Neural progenitor cell (in vitro differentiated cells): Measurements from ENCODE around the gene CAPN10. TPM values are rescaled to one million over a fixed set of nuclear protein-coding genes. Genes with fewer than 3 reads are reported as not detected.

Experiments
- DNase-seq: peaks from one replicate; pipeline ENCODE4 v3.0.0-alpha.2; 2016; ENCODE audit warnings: low spot score
- H2AFZ ChIP-seq: fragments of 200-600 bp; sonication (generic); replicated peaks from 2 replicates; pipeline ENCODE4 v1.6.1; 2016; ENCODE audit warnings: antibody characterized with exemption
- H3F3A ChIP-seq: fragments of 200-600 bp; sonication (generic); 2 replicates; pipeline ENCODE4 v1.6.1; 2016; ENCODE audit warnings: antibody characterized with exemption, low read depth
- H3K27ac ChIP-seq: fragments of 200-600 bp; sonication (generic); 2 replicates; pipeline ENCODE4 v1.5.1; 2016; ENCODE audit warnings: mild to moderate bottlenecking
- H3K27me3 ChIP-seq: fragments of 200-600 bp; sonication (generic); 2 replicates; pipeline ENCODE4 v1.6.1; 2016; ENCODE audit warnings: mild to moderate bottlenecking, moderate library complexity
- H3K36me3 ChIP-seq: fragments of 200-600 bp; sonication (generic); 2 replicates; pipeline ENCODE4 v1.5.1; 2016
- H3K4me1 ChIP-seq: fragments of 200-600 bp; sonication (generic); 2 replicates; pipeline ENCODE4 v1.6.1; 2016; ENCODE audit warnings: mixed run types
- H3K4me2 ChIP-seq: fragments of 200-600 bp; sonication (generic); 2 replicates; pipeline ENCODE4 v1.6.1; 2016
- H3K4me3 ChIP-seq: fragments of 200-600 bp; sonication (generic); 2 replicates; pipeline ENCODE4 v1.5.1; 2016
- H3K79me2 ChIP-seq: fragments of 200-600 bp; sonication (generic); 2 replicates; pipeline ENCODE4 v1.6.1; 2016; ENCODE audit warnings: low read depth
- H3K9ac ChIP-seq: fragments of 200-600 bp; sonication (generic); 2 replicates; pipeline ENCODE4 v1.6.1; 2016
- H3K9me3 ChIP-seq: fragments of 200-600 bp; sonication (generic); 2 replicates; pipeline ENCODE4 v1.5.1; 2016; ENCODE audit warnings: low read depth
- H4K20me1 ChIP-seq: fragments of 200-600 bp; sonication (generic); 2 replicates; pipeline ENCODE4 v1.6.1; 2016; ENCODE audit warnings: low read depth
- H3K27ac Mint-ChIP-seq: 3 replicates; pipeline ENCODE4 v1.8.0; 2021; ENCODE audit warnings: mixed read lengths
- H3K27me3 Mint-ChIP-seq: 2 replicates; pipeline ENCODE4 v1.8.0; 2022; ENCODE audit warnings: low read depth, mild to moderate bottlenecking, inconsistent platforms, moderate library complexity, mixed read lengths; ENCODE audit not compliant: insufficient read depth
- H3K36me3 Mint-ChIP-seq: 3 replicates; pipeline ENCODE4 v1.8.0; 2021; ENCODE audit warnings: mixed read lengths
- H3K4me1 Mint-ChIP-seq: 3 replicates; pipeline ENCODE4 v1.8.0; 2021; ENCODE audit warnings: mixed read lengths
- H3K4me3 Mint-ChIP-seq: 3 replicates; pipeline ENCODE4 v1.8.0; 2021; ENCODE audit warnings: mild to moderate bottlenecking, moderate library complexity, mixed read lengths
- H3K9me3 Mint-ChIP-seq: 3 replicates; pipeline ENCODE4 v1.8.0; 2020; ENCODE audit warnings: mixed read lengths
- CTCF ChIP-seq: fragments of 200-600 bp; sonication (generic); IDR thresholded peaks from 2 replicates; pipeline ENCODE4 v1.5.1; 2017; ENCODE audit warnings: antibody characterized with exemption, mild to moderate bottlenecking
- EZH2 ChIP-seq: fragments of 200-600 bp; sonication (generic); IDR thresholded peaks from 2 replicates; pipeline ENCODE4 v1.6.1; 2017; ENCODE audit warnings: antibody characterized with exemption, mild to moderate bottlenecking, moderate library complexity
- EZH2phosphoT487 ChIP-seq: fragments of 200-600 bp; sonication (generic); IDR thresholded peaks from 2 replicates; pipeline ENCODE4 v1.6.1; 2017; ENCODE audit warnings: antibody characterized with exemption
- total RNA-seq: library from RNA; depleted of rRNA; stranded (reverse); fragments of >200 nt; gene quantifications from 2 replicates; pipeline ENCODE4 v1.2.3, GENCODE V29; 2015; ENCODE audit warnings: low replicate concordance

The CAPN10 gene
- total RNA-seq, 1 donor from 2014 or later, result 16.1 TPM

GRCh38 chr2:240605867-240606743 is 19.6 kb downstream of the CAPN10 start:
- Histone ChIP-seq H3K4me1 (no peaks in the 10 kb centered on the region), H3K9me3 (no peaks in the 10 kb centered on the region), H3K4me2 (no peak overlapping the region), H2AFZ (no peak overlapping the region), H3K9ac (no peak overlapping the region), H3K4me3 (no peak overlapping the region), H3K36me3 (no peaks in the 10 kb centered on the region), H4K20me1 (no peaks in the 10 kb centered on the region), H3F3A (no peaks in the 10 kb centered on the region), H3K79me2 (no peaks in the 10 kb centered on the region), H3K27ac (no peak overlapping the region), H3K27me3 (peaks cover 7% of the 10 kb centered on the region)
- Mint-ChIP-seq H3K9me3 (no peaks in the 10 kb centered on the region), H3K4me3 (no peak overlapping the region), H3K4me1 (peaks cover 6% of the 10 kb centered on the region), H3K27me3 (no peaks in the 10 kb centered on the region), H3K36me3 (no peaks in the 10 kb centered on the region), H3K27ac (no peak overlapping the region)
- no peak for DNase-seq
- TF ChIP-seq EZH2 (no peak), EZH2phosphoT487 (no peak), CTCF (no peak)

GRCh38 chr2:240611601-240612210 is 25.2 kb downstream of the CAPN10 start:
- no peaks in the 10 kb centered on the region for H3K36me3 ChIP-seq
- Mint-ChIP-seq H3K9me3 (peaks cover 1% of the 10 kb centered on the region), H3K27ac (no peak overlapping the region), H3K36me3 (peaks cover 5% of the 10 kb centered on the region), H3K27me3 (peaks cover 6% of the 10 kb centered on the region), H3K4me1 (no peaks in the 10 kb centered on the region), H3K4me3 (no peak overlapping the region)
- H3K27me3 ChIP-seq, result peaks cover 7% of the 10 kb centered on the region
- no peaks in the 10 kb centered on the region for H3F3A ChIP-seq
- no peaks in the 10 kb centered on the region for H3K9me3 ChIP-seq
- H4K20me1 ChIP-seq, result no peaks in the 10 kb centered on the region
- no peak overlapping the region for H2AFZ ChIP-seq
- no peak for DNase-seq
- H3K27ac ChIP-seq, result no peak overlapping the region
- no peak overlapping the region for H3K9ac ChIP-seq
- no peak overlapping the region for H3K4me2 ChIP-seq
- no peaks in the 10 kb centered on the region for H3K4me1 ChIP-seq
- TF ChIP-seq EZH2phosphoT487, result no peak
- TF ChIP-seq CTCF, result no peak
- no peak for TF ChIP-seq EZH2
- no peaks in the 10 kb centered on the region for H3K79me2 ChIP-seq
- H3K4me3 ChIP-seq, result no peak overlapping the region

- Mint-ChIP-seq H3K36me3 (peaks cover 11% of the 10 kb centered on the region), H3K4me3 (no peak overlapping the region), H3K4me1 (no peaks in the 10 kb centered on the region), H3K27ac (no peak overlapping the region), H3K9me3 (peaks cover 5% of the 10 kb centered on the region), H3K27me3 (peaks cover 6% of the 10 kb centered on the region)
- TF ChIP-seq EZH2phosphoT487 (no peak), CTCF (no peak), EZH2 (no peak)
- Histone ChIP-seq H3K4me2 (no peak overlapping the region), H3K27ac (no peak overlapping the region), H4K20me1 (no peaks in the 10 kb centered on the region), H3F3A (no peaks in the 10 kb centered on the region), H3K4me3 (no peak overlapping the region), H3K27me3 (no peaks in the 10 kb centered on the region), H3K36me3 (no peaks in the 10 kb centered on the region), H3K9me3 (no peaks in the 10 kb centered on the region), H3K79me2 (no peaks in the 10 kb centered on the region), H3K9ac (no peak overlapping the region), H3K4me1 (no peaks in the 10 kb centered on the region), H2AFZ (no peak overlapping the region)
- no peak for DNase-seq
Measured at GRCh38 chr2:240613781-240614180, 27.2 kb downstream of the CAPN10 start.
